Upper lobe of left lung (tissue), 4 donors: ENCODE data around the gene KCNT1.

ENCODE experiments used
- EP300 ChIP-seq, 4 donors: sonication (generic); formaldehyde crosslinking; IDR thresholded peaks; one replicate each; pipeline ENCODE4 v1.5.1; 2017; ENCODE audit warnings: antibody characterized with exemption in 4 of 4, control low read depth in 2 of 4
- POLR2AphosphoS5 ChIP-seq, 2 donors: sonication (generic); formaldehyde crosslinking; IDR thresholded peaks; one replicate each; pipeline ENCODE4 v1.5.1; 2017; ENCODE audit warnings: antibody characterized with exemption in 2 of 2
- TF ChIP-seq, protein P1 (sequence below), 6 experiments: fragments of 450-650 bp in 4 of 6; fragments of 200-600 bp in 2 of 6; sonication (generic) in 2 of 6; IDR thresholded peaks; one replicate each; pipeline ENCODE4 v1.5.1; 2016 to 2019; ENCODE audit warnings: antibody characterized with exemption in 6 of 6

DNA sequence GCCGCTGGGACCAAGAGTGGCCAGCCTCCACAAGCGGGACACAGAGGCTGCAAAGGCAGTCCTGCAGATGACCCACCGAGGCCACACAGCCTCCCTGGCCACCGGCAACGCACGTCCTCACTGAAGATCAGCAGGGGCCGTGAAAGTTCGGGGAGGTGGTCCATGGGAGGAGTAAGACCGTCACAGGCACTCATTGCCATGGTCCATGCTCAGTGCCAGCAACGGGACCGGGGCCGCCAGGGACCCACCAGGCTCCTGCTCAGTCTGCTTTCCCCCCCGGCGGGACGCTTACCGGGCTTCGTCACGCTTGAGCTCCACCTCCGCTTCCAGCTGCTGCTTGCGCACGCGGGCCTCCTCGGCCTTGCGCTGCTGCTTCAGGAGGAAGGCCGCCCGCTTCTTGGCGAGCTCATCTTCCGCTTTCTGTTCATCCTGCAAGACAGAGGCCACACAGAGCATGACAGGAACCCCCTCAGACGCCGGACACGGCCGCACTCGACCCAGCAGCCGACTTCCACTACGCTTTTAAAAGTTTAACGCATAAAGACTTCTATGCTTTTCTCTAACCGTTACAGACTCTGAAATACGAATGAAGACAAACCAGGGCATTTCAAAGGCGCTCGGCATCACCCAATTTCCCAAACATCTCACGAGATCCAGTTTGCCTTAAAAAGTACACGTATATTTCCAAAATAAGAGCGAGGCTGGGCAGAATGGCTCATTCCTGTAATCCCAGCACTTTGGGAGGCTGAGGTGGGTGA is 116.9 kb downstream of the KCNT1 start:
- TF ChIP-seq POLR2AphosphoS5 (IDR thresholded peaks at IDR 0.05) (no peak), EP300 (IDR thresholded peaks at IDR 0.05) (no peak)
- TF ChIP-seq, protein P1, sequence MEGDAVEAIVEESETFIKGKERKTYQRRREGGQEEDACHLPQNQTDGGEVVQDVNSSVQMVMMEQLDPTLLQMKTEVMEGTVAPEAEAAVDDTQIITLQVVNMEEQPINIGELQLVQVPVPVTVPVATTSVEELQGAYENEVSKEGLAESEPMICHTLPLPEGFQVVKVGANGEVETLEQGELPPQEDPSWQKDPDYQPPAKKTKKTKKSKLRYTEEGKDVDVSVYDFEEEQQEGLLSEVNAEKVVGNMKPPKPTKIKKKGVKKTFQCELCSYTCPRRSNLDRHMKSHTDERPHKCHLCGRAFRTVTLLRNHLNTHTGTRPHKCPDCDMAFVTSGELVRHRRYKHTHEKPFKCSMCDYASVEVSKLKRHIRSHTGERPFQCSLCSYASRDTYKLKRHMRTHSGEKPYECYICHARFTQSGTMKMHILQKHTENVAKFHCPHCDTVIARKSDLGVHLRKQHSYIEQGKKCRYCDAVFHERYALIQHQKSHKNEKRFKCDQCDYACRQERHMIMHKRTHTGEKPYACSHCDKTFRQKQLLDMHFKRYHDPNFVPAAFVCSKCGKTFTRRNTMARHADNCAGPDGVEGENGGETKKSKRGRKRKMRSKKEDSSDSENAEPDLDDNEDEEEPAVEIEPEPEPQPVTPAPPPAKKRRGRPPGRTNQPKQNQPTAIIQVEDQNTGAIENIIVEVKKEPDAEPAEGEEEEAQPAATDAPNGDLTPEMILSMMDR (IDR thresholded peaks at IDR 0.05) = no peak
